ENCODE measurements around the gene DAPK2.

DAPK2 gene

DNA sequence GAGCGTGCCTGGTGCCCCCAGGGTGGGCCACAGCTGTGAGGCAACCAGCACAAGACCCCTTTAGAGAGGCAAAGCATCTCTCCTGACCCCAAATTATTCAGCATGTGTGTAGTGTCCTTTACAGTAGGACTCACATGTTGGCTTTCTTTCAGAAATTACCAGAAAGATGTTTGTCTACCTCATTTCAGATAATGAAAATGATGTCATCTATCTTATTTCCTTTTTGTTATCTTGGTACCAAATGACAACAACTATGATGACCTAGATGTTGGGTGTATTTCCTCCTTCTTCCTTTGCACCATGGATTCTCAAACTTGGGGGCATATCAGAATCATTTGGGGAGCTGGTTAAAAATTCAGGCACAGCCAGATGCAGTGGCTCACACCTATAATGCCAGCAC is 50.5 kb downstream of the DAPK2 start:
- Histone ChIP-seq H3K27ac (no peak overlapping the region), H3K4me3 (ENCODE audit: low read depth, low read length) (no peak overlapping the region), H3K36me3 (no peaks in the 10 kb centered on the region), H3K9me3 (ENCODE audit: severe bottlenecking) (no peaks in the 10 kb centered on the region), H3K27me3 (ENCODE audit: insufficient read depth, low read depth, severe bottlenecking) (no peaks in the 10 kb centered on the region)
- no peak for DNase-seq
- no peak for TF ChIP-seq CTCF (IDR thresholded peaks at IDR 0.05; ENCODE audit: low read depth, low read length)

DNA sequence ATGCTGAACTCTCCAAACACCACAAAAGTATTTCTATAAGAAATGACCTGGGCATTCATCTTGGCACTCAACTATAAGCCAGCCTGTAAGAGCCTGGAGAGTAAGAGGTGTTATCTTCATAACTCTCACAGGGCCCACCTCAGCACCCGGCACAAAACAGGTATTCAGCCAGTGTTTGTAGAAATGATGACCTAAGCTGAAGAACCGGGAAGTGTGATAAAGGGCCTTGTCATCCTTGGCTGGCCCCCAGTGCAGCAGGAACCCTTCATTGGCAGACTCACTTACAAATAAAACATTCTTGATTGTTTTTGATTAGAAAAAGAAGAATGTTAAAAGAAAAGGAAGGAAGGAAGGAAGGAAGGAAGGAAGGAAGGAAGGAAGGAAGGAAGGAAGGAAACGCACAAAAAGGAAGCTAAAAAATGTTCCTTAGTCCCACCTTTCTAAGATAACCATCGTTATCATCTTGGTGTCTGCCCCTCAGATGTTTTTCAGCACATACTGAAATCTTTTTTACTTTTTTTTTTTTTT is 52.1 kb downstream of the DAPK2 start:
- Histone ChIP-seq H3K27me3 (ENCODE audit: insufficient read depth, low read depth, severe bottlenecking) (no peaks in the 10 kb centered on the region), H3K27ac (no peak overlapping the region), H3K9me3 (ENCODE audit: severe bottlenecking) (no peaks in the 10 kb centered on the region), H3K4me3 (ENCODE audit: low read depth, low read length) (no peak overlapping the region), H3K36me3 (no peaks in the 10 kb centered on the region)
- no peak for DNase-seq
- no peak for TF ChIP-seq CTCF (IDR thresholded peaks at IDR 0.05; ENCODE audit: low read depth, low read length)

GRCh38 chr15:63992300-63992699 is 54.0 kb downstream of the DAPK2 start:
- Histone ChIP-seq H3K27ac (no peak overlapping the region), H3K9me3 (ENCODE audit: severe bottlenecking) (no peaks in the 10 kb centered on the region), H3K27me3 (ENCODE audit: insufficient read depth, low read depth, severe bottlenecking) (no peaks in the 10 kb centered on the region), H3K4me3 (ENCODE audit: low read depth, low read length) (no peak overlapping the region), H3K36me3 (no peaks in the 10 kb centered on the region)
- TF ChIP-seq CTCF (IDR thresholded peaks at IDR 0.05; ENCODE audit: low read depth, low read length), result no peak
- no peak for DNase-seq

- no peak for TF ChIP-seq CTCF (IDR thresholded peaks at IDR 0.05; ENCODE audit: low read depth, low read length)
- no peaks in the 10 kb centered on the region for H3K9me3 ChIP-seq (ENCODE audit: severe bottlenecking)
- no peaks in the 10 kb centered on the region for H3K27me3 ChIP-seq (ENCODE audit: insufficient read depth, low read depth, severe bottlenecking)
- H3K27ac ChIP-seq, result no peak overlapping the region
- H3K36me3 ChIP-seq, result no peaks in the 10 kb centered on the region
- no peak overlapping the region for H3K4me3 ChIP-seq (ENCODE audit: low read depth, low read length)
- DNase-seq, result no peak
These were observed 54.6 kb downstream of the DAPK2 start for GRCh38 chr15:63991706-63992105.

- Histone ChIP-seq H3K36me3 (no peaks in the 10 kb centered on the region), H3K9me3 (ENCODE audit: severe bottlenecking) (no peaks in the 10 kb centered on the region), H3K4me3 (ENCODE audit: low read depth, low read length) (no peak overlapping the region), H3K27me3 (ENCODE audit: insufficient read depth, low read depth, severe bottlenecking) (no peaks in the 10 kb centered on the region), H3K27ac (no peak overlapping the region)
- TF ChIP-seq CTCF (IDR thresholded peaks at IDR 0.05; ENCODE audit: low read depth, low read length), result no peak
- no peak for DNase-seq
These were observed 55.8 kb downstream of the DAPK2 start for GRCh38 chr15:63990454-63990853.

DNA sequence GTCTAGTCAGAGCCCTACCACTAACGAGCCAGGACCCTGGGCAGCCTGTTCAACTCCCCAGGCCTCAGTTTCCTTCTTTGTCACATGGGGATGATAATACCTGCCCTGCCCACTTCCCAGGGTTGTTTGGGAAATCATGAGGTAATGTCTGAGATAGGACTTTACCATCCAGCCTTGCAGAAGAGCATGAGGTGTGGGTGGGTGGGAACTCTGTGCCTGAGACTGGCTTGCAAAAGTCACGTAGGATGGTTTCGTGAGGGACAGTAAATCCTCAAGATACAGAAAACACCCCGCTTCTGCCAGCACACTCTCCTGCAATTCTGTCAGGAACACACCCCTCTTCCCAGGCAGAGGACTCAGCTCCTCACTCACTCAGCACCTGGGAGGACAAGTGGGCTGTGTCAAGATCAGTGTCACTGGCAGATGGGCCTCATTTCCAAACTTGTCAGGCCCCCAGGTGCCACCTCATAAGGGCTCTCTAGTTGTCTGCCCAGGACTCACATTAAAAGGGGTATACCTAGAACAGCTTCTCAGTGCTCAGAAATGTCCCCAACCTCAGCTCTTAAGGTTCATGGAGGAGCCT is 58.4 kb downstream of the DAPK2 start:
- Histone ChIP-seq H3K27ac (no peak overlapping the region), H3K4me3 (ENCODE audit: low read depth, low read length) (no peak overlapping the region), H3K9me3 (ENCODE audit: severe bottlenecking) (no peaks in the 10 kb centered on the region), H3K27me3 (ENCODE audit: insufficient read depth, low read depth, severe bottlenecking) (no peaks in the 10 kb centered on the region), H3K36me3 (no peaks in the 10 kb centered on the region)
- DNase-seq, result no peak
- no peak for TF ChIP-seq CTCF (IDR thresholded peaks at IDR 0.05; ENCODE audit: low read depth, low read length)

All from WERI-Rb-1 (cell line).